HEK293 (cell line): ENCODE results near the gene PCSK5.

Experiments
- FEZF1 ChIP-seq: fragments of 450-650 bp; formaldehyde crosslinking; IDR thresholded peaks from 2 replicates; pipeline ENCODE4 v1.5.1; 2016; ENCODE audit warnings: missing biosample characterization, missing genetic modification characterization
- GFI1B ChIP-seq: fragments of 450-650 bp; formaldehyde crosslinking; IDR thresholded peaks from 2 replicates; pipeline ENCODE4 v1.5.1; 2016; ENCODE audit warnings: missing biosample characterization, missing genetic modification characterization
- KLF10 ChIP-seq: fragments of 450-650 bp; IDR thresholded peaks from 2 replicates; pipeline ENCODE4 v1.5.1; 2018; ENCODE audit warnings: missing biosample characterization, mild to moderate bottlenecking, missing genetic modification characterization
- KLF7 ChIP-seq: fragments of 450-650 bp; formaldehyde crosslinking; IDR thresholded peaks from 2 replicates; pipeline ENCODE4 v1.5.1; 2016; ENCODE audit warnings: missing biosample characterization, missing genetic modification characterization, borderline replicate concordance
- PRDM10 ChIP-seq: fragments of 450-650 bp; formaldehyde crosslinking; IDR thresholded peaks from 2 replicates; pipeline ENCODE4 v1.5.1; 2016; ENCODE audit warnings: missing biosample characterization, missing genetic modification characterization
- TRIM28 ChIP-seq: IDR thresholded peaks from 2 replicates; pipeline ENCODE4 v1.6.1; 2011; ENCODE audit warnings: low read length, control low read depth, borderline replicate concordance
- ZBTB17 ChIP-seq: fragments of 450-650 bp; formaldehyde crosslinking; IDR thresholded peaks from 2 replicates; pipeline ENCODE4 v1.5.1; 2016; ENCODE audit warnings: missing biosample characterization, missing genetic modification characterization
- ZBTB21 ChIP-seq: fragments of 450-650 bp; formaldehyde crosslinking; IDR thresholded peaks from 2 replicates; pipeline ENCODE4 v1.5.1; 2017; ENCODE audit warnings: missing biosample characterization, missing genetic modification characterization
- ZBTB48 ChIP-seq: fragments of 450-650 bp; formaldehyde crosslinking; IDR thresholded peaks from 2 replicates; pipeline ENCODE4 v1.5.1; 2016; ENCODE audit warnings: missing biosample characterization, missing genetic modification characterization
- ZEB2 ChIP-seq: fragments of 450-650 bp; formaldehyde crosslinking; IDR thresholded peaks from 2 replicates; pipeline ENCODE4 v1.5.1; 2016; ENCODE audit warnings: missing biosample characterization, missing genetic modification characterization
- ZFHX2 ChIP-seq: fragments of 450-650 bp; formaldehyde crosslinking; conservative IDR thresholded peaks from 2 replicates; pipeline ENCODE4 v1.5.1; 2016; ENCODE audit warnings: missing biosample characterization, missing genetic modification characterization
- ZNF157 ChIP-seq: fragments of 450-650 bp; formaldehyde crosslinking; IDR thresholded peaks from 2 replicates; pipeline ENCODE4 v1.5.1; 2016; ENCODE audit warnings: missing biosample characterization, missing genetic modification characterization
- ZNF184 ChIP-seq: fragments of 450-650 bp; IDR thresholded peaks from 2 replicates; pipeline ENCODE4 v1.5.1; 2018; ENCODE audit warnings: missing biosample characterization, mild to moderate bottlenecking, missing genetic modification characterization
- ZNF221 ChIP-seq: fragments of 450-650 bp; formaldehyde crosslinking; IDR thresholded peaks from 2 replicates; pipeline ENCODE4 v1.5.1; 2017; ENCODE audit warnings: missing biosample characterization, missing genetic modification characterization, borderline replicate concordance
- ZNF302 ChIP-seq: fragments of 450-650 bp; formaldehyde crosslinking; IDR thresholded peaks from 2 replicates; pipeline ENCODE4 v1.5.1; 2016; ENCODE audit warnings: missing biosample characterization, missing genetic modification characterization, low read depth
- ZNF354C ChIP-seq: fragments of 450-650 bp; formaldehyde crosslinking; IDR thresholded peaks from 2 replicates; pipeline ENCODE4 v1.5.1; 2016; ENCODE audit warnings: missing biosample characterization, missing genetic modification characterization, low read depth, borderline replicate concordance
- ZNF366 ChIP-seq: fragments of 450-650 bp; formaldehyde crosslinking; conservative IDR thresholded peaks from 2 replicates; pipeline ENCODE4 v1.5.1; 2016; ENCODE audit warnings: missing biosample characterization, missing genetic modification characterization
- ZNF394 ChIP-seq: fragments of 450-650 bp; formaldehyde crosslinking; IDR thresholded peaks from 2 replicates; pipeline ENCODE4 v1.5.1; 2016; ENCODE audit warnings: missing biosample characterization, missing genetic modification characterization, mild to moderate bottlenecking, moderate library complexity, borderline replicate concordance
- ZNF48 ChIP-seq: fragments of 450-650 bp; formaldehyde crosslinking; IDR thresholded peaks from 2 replicates; pipeline ENCODE4 v1.5.1; 2016; ENCODE audit warnings: missing biosample characterization, missing genetic modification characterization
- ZNF561 ChIP-seq: fragments of 450-650 bp; IDR thresholded peaks from 2 replicates; pipeline ENCODE4 v1.5.1; 2018; ENCODE audit warnings: missing biosample characterization, missing genetic modification characterization, borderline replicate concordance
- ZNF600 ChIP-seq: fragments of 450-650 bp; formaldehyde crosslinking; IDR thresholded peaks from 2 replicates; pipeline ENCODE4 v1.5.1; 2016; ENCODE audit warnings: missing biosample characterization, missing genetic modification characterization
- ZNF623 ChIP-seq: fragments of 450-650 bp; formaldehyde crosslinking; IDR thresholded peaks from 2 replicates; pipeline ENCODE4 v1.5.1; 2016; ENCODE audit warnings: missing biosample characterization, missing genetic modification characterization
- ZNF639 ChIP-seq: fragments of 450-650 bp; formaldehyde crosslinking; IDR thresholded peaks from 2 replicates; pipeline ENCODE4 v1.5.1; 2016; ENCODE audit warnings: missing biosample characterization, missing genetic modification characterization
- ZNF660 ChIP-seq: fragments of 450-650 bp; IDR thresholded peaks from 2 replicates; pipeline ENCODE4 v1.5.1; 2018; ENCODE audit warnings: missing biosample characterization, mild to moderate bottlenecking, missing genetic modification characterization
- ZNF670 ChIP-seq: fragments of 450-650 bp; formaldehyde crosslinking; IDR thresholded peaks from 2 replicates; pipeline ENCODE4 v1.5.1; 2016; ENCODE audit warnings: missing biosample characterization, missing genetic modification characterization, low read depth
- TF ChIP-seq, protein P1 (sequence below): fragments of 450-650 bp; formaldehyde crosslinking; IDR thresholded peaks from 2 replicates; pipeline ENCODE4 v1.5.1; 2016; ENCODE audit warnings: missing biosample characterization, missing genetic modification characterization
- TF ChIP-seq, protein P2 (sequence below): fragments of 450-650 bp; formaldehyde crosslinking; IDR thresholded peaks from 2 replicates; pipeline ENCODE4 v1.5.1; 2016; ENCODE audit warnings: missing biosample characterization, missing genetic modification characterization
- TF ChIP-seq, protein P3 (sequence below): fragments of 450-650 bp; formaldehyde crosslinking; IDR thresholded peaks from 2 replicates; pipeline ENCODE4 v1.5.1; 2016; ENCODE audit warnings: missing biosample characterization, missing genetic modification characterization
- TF ChIP-seq, protein P4 (sequence below): fragments of 450-650 bp; formaldehyde crosslinking; IDR thresholded peaks from 2 replicates; pipeline ENCODE4 v1.5.1; 2016; ENCODE audit warnings: missing biosample characterization, missing genetic modification characterization

PCSK5 gene

GRCh38 chr9:76374783-76375559, 484.5 kb downstream of the PCSK5 start (continued):
- TF ChIP-seq ZBTB17 (tag by site-specific recombination) (0 out of 2 replicates have a peak, but pooled peaks have one; percentile 27), ZNF561 (tag by site-specific recombination) (no peak), KLF7 (tag by site-specific recombination) (no peak), ZNF660 (no peak), ZEB2 (tag by site-specific recombination) (0 out of 2 replicates have a peak, but pooled peaks have one; percentile 23), TRIM28 (no peak), ZNF600 (peak; percentile 17; the same call in 1 of the 2 replicates), FEZF1 (tag by site-specific recombination) (peak; percentile 48; the same call in 1 of the 2 replicates), ZNF354C (tag by site-specific recombination) (no peak), ZNF184 (tag by site-specific recombination) (no peak), ZNF366 (tag by site-specific recombination) (no peak), ZNF623 (tag by site-specific recombination) (no peak), ZNF302 (tag by site-specific recombination) (no peak), ZNF394 (tag by site-specific recombination) (0 out of 2 replicates have a peak, but pooled peaks have one; percentile 18), ZNF639 (tag by site-specific recombination) (peak; percentile 37; the same call in 1 of the 2 replicates), ZNF670 (tag by site-specific recombination) (no peak), ZNF157 (tag by site-specific recombination) (no peak), ZNF48 (tag by site-specific recombination) (no peak), ZBTB48 (tag by site-specific recombination) (no peak), PRDM10 (tag by site-specific recombination) (peak; percentile 12; the same call in 1 of the 2 replicates), KLF10 (tag by site-specific recombination) (0 out of 2 replicates have a peak, but pooled peaks have one; percentile 31), ZNF221 (tag by site-specific recombination) (no peak), GFI1B (tag by site-specific recombination) (no peak), ZBTB21 (tag by site-specific recombination) (peak; percentile 45; the same call in 1 of the 2 replicates), ZFHX2 (tag by site-specific recombination) (peak; percentile 65)
- TF ChIP-seq, protein P1, sequence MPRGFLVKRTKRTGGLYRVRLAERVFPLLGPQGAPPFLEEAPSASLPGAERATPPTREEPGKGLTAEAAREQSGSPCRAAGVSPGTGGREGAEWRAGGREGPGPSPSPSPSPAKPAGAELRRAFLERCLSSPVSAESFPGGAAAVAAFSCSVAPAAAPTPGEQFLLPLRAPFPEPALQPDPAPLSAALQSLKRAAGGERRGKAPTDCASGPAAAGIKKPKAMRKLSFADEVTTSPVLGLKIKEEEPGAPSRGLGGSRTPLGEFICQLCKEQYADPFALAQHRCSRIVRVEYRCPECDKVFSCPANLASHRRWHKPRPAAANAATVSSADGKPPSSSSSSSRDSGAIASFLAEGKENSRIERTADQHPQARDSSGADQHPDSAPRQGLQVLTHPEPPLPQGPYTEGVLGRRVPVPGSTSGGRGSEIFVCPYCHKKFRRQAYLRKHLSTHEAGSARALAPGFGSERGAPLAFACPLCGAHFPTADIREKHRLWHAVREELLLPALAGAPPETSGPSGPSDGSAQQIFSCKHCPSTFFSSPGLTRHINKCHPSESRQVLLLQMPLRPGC (tag by site-specific recombination) = peak; percentile 55; the same call in 1 of the 2 replicates
- TF ChIP-seq, protein P2, sequence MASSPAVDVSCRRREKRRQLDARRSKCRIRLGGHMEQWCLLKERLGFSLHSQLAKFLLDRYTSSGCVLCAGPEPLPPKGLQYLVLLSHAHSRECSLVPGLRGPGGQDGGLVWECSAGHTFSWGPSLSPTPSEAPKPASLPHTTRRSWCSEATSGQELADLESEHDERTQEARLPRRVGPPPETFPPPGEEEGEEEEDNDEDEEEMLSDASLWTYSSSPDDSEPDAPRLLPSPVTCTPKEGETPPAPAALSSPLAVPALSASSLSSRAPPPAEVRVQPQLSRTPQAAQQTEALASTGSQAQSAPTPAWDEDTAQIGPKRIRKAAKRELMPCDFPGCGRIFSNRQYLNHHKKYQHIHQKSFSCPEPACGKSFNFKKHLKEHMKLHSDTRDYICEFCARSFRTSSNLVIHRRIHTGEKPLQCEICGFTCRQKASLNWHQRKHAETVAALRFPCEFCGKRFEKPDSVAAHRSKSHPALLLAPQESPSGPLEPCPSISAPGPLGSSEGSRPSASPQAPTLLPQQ (tag by site-specific recombination) = no peak
- TF ChIP-seq, protein P3, sequence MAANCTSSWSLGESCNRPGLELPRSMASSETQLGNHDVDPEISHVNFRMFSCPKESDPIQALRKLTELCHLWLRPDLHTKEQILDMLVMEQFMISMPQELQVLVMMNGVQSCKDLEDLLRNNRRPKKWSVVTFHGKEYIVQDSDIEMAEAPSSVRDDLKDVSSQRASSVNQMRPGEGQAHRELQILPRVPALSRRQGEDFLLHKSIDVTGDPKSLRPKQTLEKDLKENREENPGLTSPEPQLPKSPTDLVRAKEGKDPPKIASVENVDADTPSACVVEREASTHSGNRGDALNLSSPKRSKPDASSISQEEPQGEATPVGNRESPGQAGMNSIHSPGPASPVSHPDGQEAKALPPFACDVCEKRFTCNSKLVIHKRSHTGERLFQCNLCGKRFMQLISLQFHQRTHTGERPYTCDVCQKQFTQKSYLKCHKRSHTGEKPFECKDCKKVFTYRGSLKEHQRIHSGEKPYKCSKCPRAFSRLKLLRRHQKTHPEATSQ (tag by site-specific recombination) = no peak
- TF ChIP-seq, protein P4, sequence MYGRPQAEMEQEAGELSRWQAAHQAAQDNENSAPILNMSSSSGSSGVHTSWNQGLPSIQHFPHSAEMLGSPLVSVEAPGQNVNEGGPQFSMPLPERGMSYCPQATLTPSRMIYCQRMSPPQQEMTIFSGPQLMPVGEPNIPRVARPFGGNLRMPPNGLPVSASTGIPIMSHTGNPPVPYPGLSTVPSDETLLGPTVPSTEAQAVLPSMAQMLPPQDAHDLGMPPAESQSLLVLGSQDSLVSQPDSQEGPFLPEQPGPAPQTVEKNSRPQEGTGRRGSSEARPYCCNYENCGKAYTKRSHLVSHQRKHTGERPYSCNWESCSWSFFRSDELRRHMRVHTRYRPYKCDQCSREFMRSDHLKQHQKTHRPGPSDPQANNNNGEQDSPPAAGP (tag by site-specific recombination) = peak; percentile 76; the same call in 1 of the 2 replicates
